GM20431 (cell line): ENCODE results near the gene ZBTB22.
"Not testable (repeated sequence)": the region's sequence is repeated elsewhere in the genome, so short reads cannot be mapped to it uniquely, and the experiment has no call there.

Experiments used
- in situ Hi-C: fragments of 300-500 bp; cut with MseI, MboI; formaldehyde crosslinking; loops from one replicate; pipeline ENCODE4 v1.15.0; 2020; ENCODE audit warnings: low sequenced_read_pairs; ENCODE audit not compliant: unreplicated experiment

The ZBTB22 gene

DNA sequence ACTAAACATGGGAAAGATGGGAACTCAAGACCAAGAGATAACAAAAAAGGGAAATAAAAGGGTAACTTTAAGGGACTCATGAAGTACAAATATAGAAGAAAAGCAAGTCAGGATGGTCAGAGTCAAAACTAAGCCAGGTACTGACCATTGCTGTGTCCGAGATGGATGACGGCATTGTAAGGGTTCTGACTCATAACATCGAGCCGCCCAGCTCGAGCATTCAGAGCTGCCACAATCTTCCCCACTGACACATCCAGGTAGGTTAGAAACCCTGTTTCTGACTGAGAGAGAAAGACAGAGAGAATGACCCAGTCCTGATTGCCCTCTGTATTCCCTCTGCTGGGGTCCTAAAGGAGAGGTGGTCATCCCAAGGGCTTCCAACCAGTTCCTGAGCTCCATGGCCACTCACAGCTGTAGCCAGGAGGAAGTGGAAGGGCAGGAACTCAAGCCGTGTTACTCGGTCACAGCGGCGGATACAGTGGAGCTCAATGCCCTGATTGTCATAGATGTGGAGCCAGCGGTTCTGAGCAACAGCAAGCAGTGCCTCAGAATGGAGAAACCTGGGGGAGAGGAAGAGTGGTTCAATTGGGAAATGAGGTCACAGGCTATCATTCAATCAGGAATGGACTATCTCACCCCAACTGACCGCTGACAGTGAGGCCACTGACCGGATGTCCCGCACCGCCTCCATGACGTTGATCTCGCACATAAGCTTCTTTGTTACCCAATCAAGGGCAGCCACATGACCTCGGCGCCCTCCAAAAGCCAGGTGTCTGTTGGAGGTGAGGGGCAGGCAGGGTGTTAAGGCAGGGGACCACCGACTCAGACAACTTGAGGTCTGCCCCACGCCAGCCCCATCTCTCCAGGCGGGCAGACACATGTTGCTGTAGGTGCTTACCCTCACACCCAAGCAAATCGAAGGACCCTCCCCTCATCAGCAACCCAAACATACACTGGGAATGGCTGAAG, 30.3 kb downstream of the ZBTB22 start:
- in situ Hi-C loops, result no loop called here

- in situ Hi-C loops, result not testable (repeated sequence)
These were observed 32.3 kb downstream of the ZBTB22 start for GRCh38 chr6:33285214-33285613.

GRCh38 chr6:33280539-33280938, 37.0 kb downstream of the ZBTB22 start:
- in situ Hi-C loops, result no loop called here

- in situ Hi-C loops, result no loop called here
These were observed 37.5 kb downstream of the ZBTB22 start for GRCh38 chr6:33279971-33280511.

GRCh38 chr6:33279257-33279695, 38.3 kb downstream of the ZBTB22 start:
- in situ Hi-C loops, result no loop called here

DNA sequence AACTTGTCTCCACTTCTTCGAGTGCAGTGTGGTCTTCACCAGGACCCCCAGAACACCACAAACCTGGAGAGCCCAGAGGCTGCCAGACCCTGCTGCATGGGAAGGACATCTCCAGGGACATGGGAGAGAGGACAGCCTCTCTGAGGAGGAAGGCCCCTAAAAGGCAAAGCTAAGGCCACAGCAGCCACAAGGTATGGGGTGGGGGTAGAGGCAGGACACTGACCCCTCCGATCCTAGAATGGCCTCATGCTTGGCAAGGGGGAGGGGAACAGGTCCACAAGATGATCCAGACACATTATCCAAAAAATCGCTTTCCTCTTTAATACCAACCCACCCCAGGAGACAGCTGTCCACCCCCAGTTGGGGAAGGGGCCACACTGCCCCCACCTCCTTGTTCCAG, 38.7 kb downstream of the ZBTB22 start:
- in situ Hi-C loops, result no loop called here

- in situ Hi-C loops, result no loop called here
These were observed 39.2 kb downstream of the ZBTB22 start for GRCh38 chr6:33278392-33278741.

DNA sequence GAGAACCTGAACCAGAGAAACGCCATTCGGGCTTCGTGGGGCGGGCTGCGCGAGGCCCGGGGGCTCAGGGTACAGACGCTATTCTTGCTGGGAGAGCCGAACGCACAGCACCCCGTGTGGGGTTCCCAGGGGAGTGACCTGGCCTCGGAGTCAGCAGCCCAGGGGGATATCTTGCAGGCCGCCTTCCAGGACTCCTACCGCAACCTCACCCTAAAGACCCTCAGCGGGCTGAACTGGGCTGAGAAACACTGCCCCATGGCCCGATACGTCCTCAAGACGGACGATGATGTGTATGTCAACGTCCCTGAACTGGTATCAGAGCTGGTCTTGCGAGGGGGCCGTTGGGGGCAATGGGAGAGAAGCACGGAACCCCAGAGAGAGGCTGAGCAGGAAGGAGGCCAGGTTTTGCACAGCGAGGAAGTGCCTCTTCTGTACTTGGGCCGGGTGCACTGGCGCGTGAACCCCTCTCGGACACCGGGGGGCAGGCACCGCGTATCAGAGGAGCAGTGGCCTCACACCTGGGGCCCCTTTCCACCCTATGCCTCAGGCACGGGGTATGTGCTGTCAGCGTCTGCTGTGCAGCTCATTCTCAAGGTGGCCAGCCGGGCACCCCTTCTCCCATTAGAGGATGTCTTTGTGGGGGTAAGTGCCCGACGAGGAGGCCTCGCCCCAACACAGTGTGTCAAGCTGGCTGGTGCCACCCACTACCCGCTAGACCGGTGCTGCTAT, 39.7 kb downstream of the ZBTB22 start:
- in situ Hi-C loops, result no loop called here

- in situ Hi-C loops, result no loop called here
These were observed 40.5 kb downstream of the ZBTB22 start, which contains the start of gene B3GALT4 for GRCh38 chr6:33276864-33277662. TSS of gene B3GALT4 (plus strand) at chr6:33277123. CDS start at chr6:33277420, 297 bp downstream.

DNA sequence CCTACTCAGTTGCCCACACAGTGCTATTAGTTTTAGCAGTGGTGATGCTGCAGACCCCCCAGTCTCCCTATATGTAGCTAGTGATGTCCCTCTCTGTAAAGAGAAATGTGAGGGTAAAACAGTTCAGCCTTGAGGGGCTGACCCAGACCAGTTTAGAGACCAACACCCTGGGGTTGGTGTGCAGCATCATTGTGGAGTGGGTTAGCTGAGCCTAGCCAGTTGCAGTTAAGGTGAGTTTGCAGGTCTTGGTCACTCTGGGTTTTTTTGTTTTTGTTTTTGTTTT, 41.0 kb downstream of the ZBTB22 start:
- in situ Hi-C loops, result no loop called here

DNA sequence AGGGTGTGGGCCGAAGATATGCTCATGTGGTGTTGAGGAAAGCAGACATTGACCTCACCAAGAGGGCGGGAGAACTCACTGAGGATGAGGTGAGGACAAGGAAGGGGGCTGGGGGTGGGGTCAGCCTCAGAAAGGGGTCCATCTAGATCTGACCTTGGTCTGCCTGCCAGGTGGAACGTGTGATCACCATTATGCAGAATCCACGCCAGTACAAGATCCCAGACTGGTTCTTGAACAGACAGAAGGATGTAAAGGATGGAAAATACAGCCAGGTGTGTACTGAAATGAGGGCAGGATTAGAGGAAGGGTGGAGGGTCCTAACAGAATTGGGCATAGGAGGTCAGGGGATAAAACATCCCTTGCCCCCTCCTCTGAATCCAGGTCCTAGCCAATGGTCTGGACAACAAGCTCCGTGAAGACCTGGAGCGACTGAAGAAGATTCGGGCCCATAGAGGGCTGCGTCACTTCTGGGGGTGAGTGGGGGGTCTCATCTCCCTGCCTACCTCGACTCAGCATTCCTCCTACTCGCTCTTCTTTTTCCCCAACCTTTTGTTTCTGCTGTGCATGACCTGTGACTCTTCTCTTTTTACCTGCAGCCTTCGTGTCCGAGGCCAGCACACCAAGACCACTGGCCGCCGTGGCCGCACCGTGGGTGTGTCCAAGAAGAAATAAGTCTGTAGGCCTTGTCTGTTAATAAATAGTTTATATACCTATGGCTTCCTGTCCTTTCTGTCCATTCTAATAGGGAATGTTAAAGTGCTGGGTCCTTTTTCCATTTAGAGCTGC, 41.6 kb downstream of the ZBTB22 start:
- in situ Hi-C loops, result not testable (repeated sequence)

DNA sequence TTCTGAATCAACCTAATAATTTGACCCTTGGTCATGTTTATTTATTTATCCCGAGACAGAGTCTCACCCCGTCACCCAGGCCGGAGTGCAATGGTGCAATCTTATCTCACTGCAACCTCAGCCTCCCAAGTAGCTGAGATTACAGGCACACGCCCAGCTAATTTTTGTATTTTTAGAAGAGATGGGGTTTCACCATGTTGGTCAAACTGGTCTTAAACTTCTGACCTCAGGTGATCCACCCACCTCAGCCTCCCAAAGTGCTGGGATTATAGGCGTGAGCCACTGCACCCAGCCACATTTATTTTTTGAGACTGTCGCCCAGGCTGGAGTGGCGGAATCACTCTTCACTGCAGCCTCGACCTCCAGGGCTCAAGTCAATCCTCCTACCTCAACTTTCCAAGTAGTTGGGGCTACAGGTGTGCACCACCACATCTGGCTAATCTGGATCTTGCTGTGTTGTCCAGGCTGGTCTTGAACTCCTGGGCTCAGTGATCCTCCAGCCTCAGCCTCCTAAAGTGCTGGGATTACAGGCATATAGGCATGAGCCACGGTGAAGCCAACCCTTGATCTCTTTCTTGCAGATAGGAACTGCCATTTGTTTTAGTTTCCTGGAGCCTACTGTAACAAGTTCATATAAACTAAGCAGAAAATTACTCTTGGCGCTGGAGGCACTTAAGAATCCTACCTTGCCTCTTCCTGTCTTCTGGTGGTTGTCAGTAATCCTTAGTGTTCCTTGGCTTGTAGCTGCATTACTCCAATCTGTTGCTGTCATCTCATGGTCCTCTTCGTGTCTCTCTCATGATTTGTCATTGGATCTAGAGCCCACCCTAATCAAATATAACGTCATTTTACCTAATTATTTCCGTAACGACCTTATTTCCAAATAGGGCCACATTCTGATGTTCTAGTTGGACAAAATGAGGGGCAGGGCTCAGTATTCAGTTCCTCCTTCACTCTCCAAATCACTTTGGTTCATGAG, 43.3 kb downstream of the ZBTB22 start:
- in situ Hi-C loops, result no loop called here

GRCh38 chr6:33273129-33273923, 44.2 kb downstream of the ZBTB22 start:
- in situ Hi-C loops, result no loop called here

- in situ Hi-C loops, result no loop called here
These were observed 45.0 kb downstream of the ZBTB22 start for GRCh38 chr6:33272275-33273128.

- in situ Hi-C loops, result no loop called here
These were observed 45.9 kb downstream of the ZBTB22 start, which contains the start of the genes RPS18 and VPS52 for GRCh38 chr6:33271468-33272274. TSS of gene RPS18 (plus strand) at chr6:33272075. CDS start at chr6:33272120, 45 bp downstream. TSS of gene VPS52 (minus strand) at chr6:33271876. CDS start at chr6:33271675, 201 bp downstream.

DNA sequence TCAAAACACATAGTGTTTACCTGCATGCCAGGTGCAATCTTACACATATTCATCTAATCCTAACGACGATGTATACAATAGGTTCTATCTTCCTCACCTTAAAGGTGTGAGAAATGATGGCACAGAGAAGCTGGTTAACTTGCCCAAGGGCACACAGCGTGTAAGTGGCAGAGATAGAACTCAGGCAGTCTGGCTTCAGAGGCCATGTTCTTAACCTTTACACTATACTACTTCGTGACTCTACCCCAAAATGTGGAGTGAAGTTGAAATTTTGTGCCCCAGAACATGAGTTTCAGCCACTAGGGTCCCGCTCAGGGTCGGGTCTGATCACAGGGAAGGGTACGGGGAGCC, 46.5 kb downstream of the ZBTB22 start:
- in situ Hi-C loops, result no loop called here
